K562 (cell line): ENCODE measurements around the gene MYO10. TPM values are rescaled to one million over a fixed set of nuclear protein-coding genes. Genes with fewer than 3 reads are reported as not detected.

Experiments used
- ATAC-seq: fragments of 200-7000 bp; cut with Tn5 transposase; 3 replicates; pipeline ENCODE4 v1.9.1; 2020; ENCODE audit warnings: moderate library complexity
- BruUV-seq: library from RNA; stranded (reverse); fragments of 400-500 nt; replicated peaks from 2 replicates; lab custom pipeline; 2021; lab: Mats Ljungman, UMichigan
- CTCF ChIA-PET: fragments of 300-600 bp; formaldehyde crosslinking; extraction: SDS; loops from one replicate; lab custom pipeline; 2021; ENCODE audit warnings: low intra/inter-chr PET ratio; lab: Yijun Ruan, JAX
- POLR2A ChIA-PET: fragments of 300-600, 350-650 bp; sonication (Branson Sonifier 250); formaldehyde crosslinking; extraction: SDS; loops from one replicate; lab custom pipeline; 2021; ENCODE audit warnings: antibody characterized with exemption, inconsistent platforms; lab: Yijun Ruan, JAX
- DNase-seq, 4 experiments: peaks; one replicate each; pipeline versions ENCODE4 v3.0.0 to v3.0.0-alpha.2; 2011 to 2018; ENCODE audit warnings: low spot score in 3 of 4, mixed read lengths in 3 of 4; ENCODE audit errors: extremely low read depth in 1 of 4
- FAIRE-seq: peaks from 2 replicates; lab custom pipeline; 2011; peaks lifted over from hg19 to GRCh38; lab: Jason Lieb, UNC
- H2AFZ ChIP-seq: 2 replicates; pipeline ENCODE4 v1.6.0; 2011; ENCODE audit warnings: low read depth, low read length, control low read depth, inconsistent platforms
- H3K27ac ChIP-seq: fragments of 200-600 bp; 3 replicates; pipeline ENCODE4 v1.8.0; 2011; ENCODE audit warnings: low read depth, mild to moderate bottlenecking, control low read depth, inconsistent platforms, low read length, moderate library complexity, mixed read lengths; ENCODE audit errors: extremely low read depth
- H3K27me3 ChIP-seq, 2 experiments: fragments of 300-600 bp in 1 of 2; 2 replicates in 1 of 2; 3 replicates in 1 of 2; pipeline versions ENCODE4 v1.6.0 to v1.8.0; 2011; ENCODE audit warnings: inconsistent platforms in 2 of 2, low read length in 2 of 2, mild to moderate bottlenecking in 1 of 2, mixed read lengths in 1 of 2, moderate library complexity in 1 of 2; ENCODE audit not compliant: control insufficient read depth in 2 of 2, insufficient read depth in 2 of 2
- H3K36me3 ChIP-seq: fragments of 300-600 bp; 3 replicates; pipeline ENCODE4 v1.8.0; 2011; ENCODE audit warnings: mild to moderate bottlenecking, low read length, inconsistent platforms; ENCODE audit not compliant: control insufficient read depth, insufficient read depth
- H3K4me1 ChIP-seq, 2 experiments: fragments of 200-600 bp in 1 of 2; replicated peaks in 1 of 2; 2 replicates in 1 of 2; 3 replicates in 1 of 2; pipeline versions ENCODE4 v1.5.1 to v1.8.0; 2011; ENCODE audit warnings: inconsistent platforms in 2 of 2, low read length in 2 of 2, mild to moderate bottlenecking in 1 of 2, mixed read lengths in 1 of 2, moderate library complexity in 1 of 2; ENCODE audit not compliant: control insufficient read depth in 2 of 2, insufficient read depth in 2 of 2
- H3K4me2 ChIP-seq: 2 replicates; pipeline ENCODE4 v1.6.1; 2011; ENCODE audit warnings: low read length, control low read depth, inconsistent platforms, mixed read lengths; ENCODE audit not compliant: insufficient read depth
- H3K4me3 ChIP-seq: fragments of 200-600 bp; sonication (generic), shearing (Covaris generic); 2 replicates; pipeline ENCODE4 v1.5.1; 2016; ENCODE audit warnings: control low read depth, inconsistent platforms
- H3K79me2 ChIP-seq: fragments of 200-600 bp; 3 replicates; pipeline ENCODE4 v1.8.0; 2011; ENCODE audit warnings: low read length, inconsistent platforms; ENCODE audit not compliant: control insufficient read depth, insufficient read depth
- H3K9ac ChIP-seq, 2 experiments: 2 replicates each; pipeline versions ENCODE4 v1.6.0 to v1.6.1; 2011; ENCODE audit warnings: low read depth in 2 of 2, low read length in 2 of 2, control low read depth in 1 of 2, inconsistent platforms in 1 of 2, mild to moderate bottlenecking in 1 of 2, mixed read lengths in 1 of 2; ENCODE audit not compliant: insufficient read depth in 1 of 2
- H3K9me1 ChIP-seq: one replicate; pipeline ENCODE4 v1.6.0; 2011; ENCODE audit warnings: inconsistent platforms, mild to moderate bottlenecking, low read length, moderate library complexity; ENCODE audit not compliant: control insufficient read depth, insufficient read depth
- H3K9me3 ChIP-seq: replicated peaks from 2 replicates; pipeline ENCODE4 v1.5.1; 2011; ENCODE audit warnings: low read depth, low read length, inconsistent platforms; ENCODE audit not compliant: control insufficient read depth, insufficient read depth
- H4K20me1 ChIP-seq: replicated peaks from 2 replicates; pipeline ENCODE4 v1.6.1; 2011; ENCODE audit warnings: low read length, inconsistent platforms, mixed read lengths; ENCODE audit not compliant: control insufficient read depth, insufficient read depth
- BCOR ChIP-seq: fragments of 450-650 bp; IDR thresholded peaks from 2 replicates; pipeline ENCODE4 v1.6.1; 2016
- BHLHE40 ChIP-seq: IDR thresholded peaks from 2 replicates; pipeline ENCODE4 v1.6.1; 2011; ENCODE audit warnings: low read length, improper control_type of control experiment
- ESRRB ChIP-seq: fragments of 250-450 bp; sonication (Bioruptor Pico); IDR thresholded peaks from 2 replicates; pipeline ENCODE4 v1.5.0; 2020; ENCODE audit warnings: mild to moderate bottlenecking, moderate library complexity, borderline replicate concordance
- GATAD2B ChIP-seq: fragments of 450-650 bp; IDR thresholded peaks from 2 replicates; pipeline ENCODE4 v1.6.1; 2017; ENCODE audit warnings: mild to moderate bottlenecking, borderline replicate concordance
- HMG20B ChIP-seq: fragments of 250-450 bp; sonication (Bioruptor Pico); IDR thresholded peaks from 2 replicates; pipeline ENCODE4 v1.5.0; 2021; ENCODE audit warnings: mild to moderate bottlenecking
- HNRNPK ChIP-seq: fragments of 200-400 bp; formaldehyde crosslinking; IDR thresholded peaks from one replicate; pipeline ENCODE4 v1.6.1; 2018; ENCODE audit warnings: mild to moderate bottlenecking, low read depth, low read length; ENCODE audit not compliant: poor library complexity, severe bottlenecking
- ILF3 ChIP-seq: fragments of 450-650 bp; IDR thresholded peaks from 2 replicates; pipeline ENCODE4 v1.6.1; 2018; ENCODE audit warnings: antibody characterized with exemption, mild to moderate bottlenecking, moderate library complexity, borderline replicate concordance
- KDM4B ChIP-seq, 2 experiments: fragments of 450-650 bp in 1 of 2; sonication (generic) in 1 of 2; IDR thresholded peaks; 2 replicates each; pipeline ENCODE4 v1.6.1; 2016 to 2017; ENCODE audit warnings: borderline replicate concordance in 2 of 2, antibody characterized with exemption in 1 of 2, low read depth in 1 of 2, mild to moderate bottlenecking in 1 of 2
- KLF10 ChIP-seq: fragments of 250-450 bp; sonication (Bioruptor Pico); IDR thresholded peaks from 2 replicates; pipeline ENCODE4 v1.6.1; 2021; ENCODE audit warnings: matching md5 sums
- MAFG ChIP-seq: fragments of 450-650 bp; conservative IDR thresholded peaks from 2 replicates; pipeline ENCODE4 v1.6.1; 2016; ENCODE audit warnings: missing genetic modification characterization, missing compliant biosample characterization
- NELFE ChIP-seq: IDR thresholded peaks from 2 replicates; pipeline ENCODE4 v1.6.1; 2011; ENCODE audit warnings: mild to moderate bottlenecking; ENCODE audit not compliant: insufficient read depth, insufficient read length
- TRIM25 ChIP-seq: fragments of 450-650 bp; IDR thresholded peaks from 2 replicates; pipeline ENCODE4 v1.7.0; 2016; ENCODE audit warnings: borderline replicate concordance
- ZNF354B ChIP-seq: fragments of 250-450 bp; sonication (Bioruptor Pico); IDR thresholded peaks from 2 replicates; pipeline ENCODE4 v1.4.0; 2020
- ZNF75A ChIP-seq: fragments of 450-650 bp; formaldehyde crosslinking; IDR thresholded peaks from 2 replicates; pipeline ENCODE4 v1.4.0; 2020; ENCODE audit warnings: mild to moderate bottlenecking
- WGBS: fragments of 100-300 bp; shearing (Covaris generic); methylation state at CpG from one replicate; pipeline ENCODE4 v1.1.6; 2016; ENCODE audit warnings: low coverage, mixed read lengths; ENCODE audit not compliant: insufficient coverage; ENCODE audit errors: missing lambda C conversion rate; 5-methylcytosine and 5-hydroxymethylcytosine counted together
- in situ Hi-C: fragments of 300-500 bp; cut with MboI; formaldehyde crosslinking; loops from 4 replicates; pipeline ENCODE4 v1.15.0; 2018; ENCODE audit warnings: inconsistent platforms, mixed read lengths
- intact Hi-C: fragments of 100-400 bp; cut with micrococcal nuclease; formaldehyde crosslinking; loops from 2 replicates; pipeline ENCODE4 v1.14.2; 2022
- polyA plus RNA-seq, 8 experiments: library from polyadenylated mRNA; depleted of rRNA in 4 of 8; stranded (reverse) in 5 of 8; unstranded in 3 of 8; fragments of >200 nt; fragmentation: Nextera tagmentation in 2 of 8; fragmentation: Illumina TruSeq in 1 of 8; extraction: Ambion mirVana in 2 of 8; extraction: Trizol in 1 of 8; gene quantifications; 2 replicates each; pipeline versions ENCODE4 v1.2.1 to v1.2.3, GENCODE V29; 2011 to 2014; ENCODE audit warnings: inconsistent platforms in 1 of 8, missing spikeins in 1 of 8
- total RNA-seq, 7 experiments: library from RNA; depleted of rRNA in 6 of 7; stranded (reverse); fragments of >200 nt in 6 of 7; fragmentation: Illumina TruSeq in 2 of 7; extraction: Trizol in 2 of 7; gene quantifications; 2 replicates each; pipeline versions ENCODE4 v1.2.1 to v1.2.3, GENCODE V29; 2011 to 2021; ENCODE audit warnings: low replicate concordance in 1 of 7
- TF ChIP-seq, protein P1 (sequence below): fragments of 200-800 bp; sonication (Bioruptor generic); IDR thresholded peaks from 2 replicates; pipeline ENCODE4 v1.6.1; 2017; ENCODE audit warnings: missing genetic modification characterization, missing compliant biosample characterization

MYO10 gene
- total and polyA plus RNA-seq, 9 of the 15 experiments (the other 6 are each of a cell fraction or from before 2014, with no cell fraction given) = 0.04 to 0.24 TPM; not detected in 7

- H3K9ac ChIP-seq = no peak overlapping the region
- DNase-seq (no peak), FAIRE-seq (no peak), ATAC-seq (no peak)
- intact Hi-C loops (no loop called here), in situ Hi-C loops (no loop called here)
- POLR2A ChIA-PET = no interaction called here
- no peaks in the 10 kb centered on the region for H3K79me2 ChIP-seq
- no peak overlapping the region for H2AFZ ChIP-seq
- BruUV-seq = no TSS peak
- 0% methylated on average over 5 of the region's 5 CpGs for WGBS
- no peaks in the 10 kb centered on the region for H3K4me1 ChIP-seq
- no peaks in the 10 kb centered on the region for H4K20me1 ChIP-seq
- H3K9me1 ChIP-seq = no peaks in the 10 kb centered on the region
- H3K27me3 ChIP-seq = peaks cover 0 to 12% of the 10 kb centered on the region in 2 experiments; a peak in 3 of 5 replicates
- TF ChIP-seq BCOR (no peak), GATAD2B (no peak)
- TF ChIP-seq, all 486 proteins: peak for 0
- CTCF ChIA-PET = no interaction called here
- Histone ChIP-seq H3K27ac (no peak overlapping the region), H3K36me3 (no peaks in the 10 kb centered on the region), H3K4me2 (no peak overlapping the region), H3K4me3 (no peak overlapping the region), H3K9me3 (no peaks in the 10 kb centered on the region)
These were observed 72.6 kb downstream of the MYO10 start for GRCh38 chr5:16863469-16863946.

GRCh38 chr5:16862777-16863176 is 73.3 kb downstream of the MYO10 start:
- Histone ChIP-seq H3K9me3 (no peaks in the 10 kb centered on the region), H3K4me2 (no peak overlapping the region), H3K79me2 (no peaks in the 10 kb centered on the region), H3K4me1 (no peaks in the 10 kb centered on the region), H2AFZ (no peak overlapping the region), H3K9ac (no peak overlapping the region), H3K9me1 (no peaks in the 10 kb centered on the region), H3K4me3 (no peak overlapping the region), H4K20me1 (no peaks in the 10 kb centered on the region), H3K27me3 (peaks cover 0 to 12% of the 10 kb centered on the region in 2 experiments; a peak in 3 of 5 replicates), H3K36me3 (no peaks in the 10 kb centered on the region), H3K27ac (no peak overlapping the region)
- ChIA-PET CTCF (no interaction called here), POLR2A (interaction anchor here (0.5 to 0.7 kb wide), 2 partner anchors 23 to 28 kb away, joined by 3 read pairs; no protein-coding TSS in a partner anchor)
- no peak for ATAC-seq
- intact Hi-C loops = no loop called here
- WGBS = 0% methylated on average over 3 of the region's 3 CpGs
- no peak for FAIRE-seq
- in situ Hi-C loops = no loop called here
- no peak for DNase-seq
- BruUV-seq = no TSS peak
- TF ChIP-seq ESRRB (CRISPR knock-in tag) (no peak), MAFG (tag) (no peak), ILF3 (no peak), HMG20B (no peak), ZNF354B (no peak), NELFE (no peak), BHLHE40 (no peak), TRIM25 (no peak), ZNF75A (CRISPR knock-in tag) (no peak), KLF10 (CRISPR knock-in tag) (no peak), HNRNPK (no peak), KDM4B (IDR thresholded peaks at IDR 0.05; ENCODE audit: borderline replicate concordance in 2 of 2, low read depth in 1 of 2) (no peak)
- TF ChIP-seq, protein P1, sequence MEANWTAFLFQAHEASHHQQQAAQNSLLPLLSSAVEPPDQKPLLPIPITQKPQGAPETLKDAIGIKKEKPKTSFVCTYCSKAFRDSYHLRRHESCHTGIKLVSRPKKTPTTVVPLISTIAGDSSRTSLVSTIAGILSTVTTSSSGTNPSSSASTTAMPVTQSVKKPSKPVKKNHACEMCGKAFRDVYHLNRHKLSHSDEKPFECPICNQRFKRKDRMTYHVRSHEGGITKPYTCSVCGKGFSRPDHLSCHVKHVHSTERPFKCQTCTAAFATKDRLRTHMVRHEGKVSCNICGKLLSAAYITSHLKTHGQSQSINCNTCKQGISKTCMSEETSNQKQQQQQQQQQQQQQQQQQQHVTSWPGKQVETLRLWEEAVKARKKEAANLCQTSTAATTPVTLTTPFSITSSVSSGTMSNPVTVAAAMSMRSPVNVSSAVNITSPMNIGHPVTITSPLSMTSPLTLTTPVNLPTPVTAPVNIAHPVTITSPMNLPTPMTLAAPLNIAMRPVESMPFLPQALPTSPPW (CRISPR knock-in tag) = no peak
